Fibroblast of skin of right quadriceps (primary cell): ENCODE measurements around the gene C9orf40.
A peak's percentile ranks its signal among the peaks of the same experiment; 100 is the strongest.

Experiments used
- DNase-seq: peaks from one replicate; pipeline ENCODE4 v3.0.0-alpha.2; 2013

C9orf40 gene

GRCh38 chr9:74952201-74953151, at the start of gene C9orf40:
Gene C9orf40, minus strand, starts transcription at chr9:74952912. Its CDS starts 301 bp downstream, at chr9:74952611.
- peak; percentile 84 for DNase-seq

DNA sequence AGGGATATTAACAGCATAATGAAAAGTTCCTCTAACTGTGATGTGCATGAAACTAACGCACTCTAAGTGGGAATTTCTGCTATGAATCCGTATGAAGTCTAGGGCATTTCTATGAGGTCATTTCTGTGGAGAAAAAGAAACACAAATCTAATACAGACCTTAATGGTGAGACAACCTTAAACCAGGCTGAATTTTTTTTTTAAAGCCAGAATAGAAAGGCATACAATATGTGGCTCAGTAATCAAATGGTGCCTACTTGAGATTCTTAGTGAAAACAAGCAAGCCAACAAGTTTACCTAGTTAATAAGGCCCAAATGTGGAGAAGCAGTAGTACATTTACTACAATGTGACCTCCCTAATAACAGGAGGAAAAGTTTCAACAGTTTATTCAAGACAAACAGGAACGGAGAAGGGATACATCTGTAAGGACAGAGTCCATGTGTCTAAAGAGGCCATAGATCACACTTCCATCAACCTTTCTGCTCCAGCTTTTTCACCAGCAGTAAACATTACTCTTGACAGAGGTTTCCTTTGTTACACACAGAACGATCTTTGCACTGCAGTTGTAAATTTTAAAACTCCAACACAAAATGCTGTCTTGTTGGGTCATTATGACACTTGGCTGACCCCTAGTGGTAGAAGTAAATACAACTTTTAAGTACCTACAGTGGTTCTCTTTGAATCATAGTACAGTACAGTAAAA, 49.2 kb upstream of the C9orf40 start:
- peak; percentile 78 for DNase-seq

GRCh38 chr9:75000835-75001234, 48.1 kb upstream of the C9orf40 start:
- no peak for DNase-seq

- DNase-seq: no peak
Observed at GRCh38 chr9:74985041-74985440, 32.3 kb upstream of the C9orf40 start.

GRCh38 chr9:74983709-74984108, 31.0 kb upstream of the C9orf40 start:
- DNase-seq: no peak

DNA sequence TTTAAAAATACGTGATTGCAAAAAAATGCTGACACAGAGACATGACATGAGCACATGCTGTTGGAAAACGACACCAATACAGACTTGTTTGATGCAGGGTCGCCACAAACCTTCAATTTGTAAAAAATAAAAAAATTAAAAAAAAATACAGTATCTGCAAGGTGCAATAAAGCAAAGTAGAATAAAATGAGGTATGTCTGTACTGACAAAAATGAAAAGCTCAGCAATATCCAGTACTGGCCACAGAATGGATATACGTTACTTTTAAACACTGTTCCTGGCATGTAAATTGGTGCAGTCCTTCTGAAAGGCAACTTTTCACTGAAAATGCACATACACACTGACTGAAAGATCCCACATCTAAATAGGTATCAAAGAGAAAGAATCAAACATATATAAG, 27.1 kb upstream of the C9orf40 start:
- DNase-seq: no peak

- no peak for DNase-seq
Observed at GRCh38 chr9:74977287-74977686, 24.6 kb upstream of the C9orf40 start.

DNA sequence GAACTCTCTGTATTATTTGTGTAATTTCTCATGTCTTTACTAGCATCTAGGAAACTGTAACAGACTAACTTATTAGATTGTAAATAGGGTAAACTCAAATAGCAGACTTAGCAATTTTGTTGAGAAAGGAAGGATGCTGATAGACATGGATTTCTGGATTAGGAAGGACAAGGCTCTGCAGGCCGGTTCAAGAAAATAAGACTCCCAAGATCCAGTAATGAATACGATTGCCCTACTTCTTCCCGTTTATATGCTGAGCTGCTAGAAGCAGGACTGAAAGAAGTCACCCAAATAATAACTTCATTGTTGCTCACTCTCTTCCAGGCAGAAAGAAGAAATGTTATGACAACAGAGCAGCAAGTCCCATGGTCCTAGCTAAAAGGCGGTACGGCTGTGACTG, 22.8 kb upstream of the C9orf40 start:
- no peak for DNase-seq

- DNase-seq: no peak
Observed at GRCh38 chr9:74974558-74974957, 21.8 kb upstream of the C9orf40 start.

GRCh38 chr9:74973714-74974113, 21.0 kb upstream of the C9orf40 start:
- DNase-seq: no peak

- DNase-seq: no peak
Observed at GRCh38 chr9:74963056-74963455, 10.3 kb upstream of the C9orf40 start.

GRCh38 chr9:74961496-74961895, 8.8 kb upstream of the C9orf40 start:
- no peak for DNase-seq

- DNase-seq: peak; percentile 49
Observed at GRCh38 chr9:74960561-74960960, 7.8 kb upstream of the C9orf40 start.

DNA sequence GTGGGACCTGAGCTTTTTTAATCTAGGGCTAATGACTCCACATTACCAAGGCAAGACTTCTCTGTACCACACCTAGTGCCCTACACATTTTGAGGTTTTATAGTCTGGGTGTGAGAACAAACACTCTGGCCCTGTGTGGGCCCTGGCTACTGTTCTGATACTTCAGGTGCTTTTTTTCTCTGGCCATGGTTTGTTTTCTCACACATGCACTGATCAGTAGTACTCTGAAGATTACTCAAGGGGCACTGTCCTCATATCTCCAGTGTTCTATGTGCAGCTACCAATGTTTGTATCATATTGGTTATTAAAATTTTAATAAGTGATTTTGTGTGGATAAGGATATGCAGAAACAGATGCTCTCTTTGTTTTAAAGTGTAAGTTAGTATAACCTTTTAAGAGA, 5.9 kb upstream of the C9orf40 start:
- no peak for DNase-seq

- peak; percentile 67 for DNase-seq
Observed at GRCh38 chr9:74953235-74953751, 581 bp upstream of the C9orf40 start.

DNA sequence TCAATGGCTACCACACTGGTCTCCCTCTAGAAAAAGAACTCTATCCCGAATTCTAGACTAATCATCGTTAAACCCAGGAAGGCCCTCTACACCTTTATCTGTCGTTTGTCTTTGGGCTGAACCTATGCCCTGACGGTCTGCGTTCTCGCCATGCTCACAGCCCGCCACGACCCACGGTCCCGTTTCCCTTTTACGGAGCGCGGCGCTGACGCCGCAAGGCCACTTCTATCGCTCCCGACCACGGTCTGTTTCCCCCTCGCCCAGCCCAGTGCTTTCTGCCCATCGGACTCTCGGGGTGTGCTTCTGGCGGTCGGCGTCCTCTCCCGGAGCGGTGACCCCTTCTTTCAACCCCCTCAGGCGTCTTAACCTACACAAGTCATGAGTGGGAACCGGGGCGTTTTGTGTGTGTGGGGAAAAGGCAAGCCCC, 974 bp downstream of the C9orf40 start:
- DNase-seq: peak; percentile 19

GRCh38 chr9:74951107-74951720, 1.5 kb downstream of the C9orf40 start:
- no peak for DNase-seq

GRCh38 chr9:74949859-74950855, 2.6 kb downstream of the C9orf40 start:
- DNase-seq: peak; percentile 17

DNA sequence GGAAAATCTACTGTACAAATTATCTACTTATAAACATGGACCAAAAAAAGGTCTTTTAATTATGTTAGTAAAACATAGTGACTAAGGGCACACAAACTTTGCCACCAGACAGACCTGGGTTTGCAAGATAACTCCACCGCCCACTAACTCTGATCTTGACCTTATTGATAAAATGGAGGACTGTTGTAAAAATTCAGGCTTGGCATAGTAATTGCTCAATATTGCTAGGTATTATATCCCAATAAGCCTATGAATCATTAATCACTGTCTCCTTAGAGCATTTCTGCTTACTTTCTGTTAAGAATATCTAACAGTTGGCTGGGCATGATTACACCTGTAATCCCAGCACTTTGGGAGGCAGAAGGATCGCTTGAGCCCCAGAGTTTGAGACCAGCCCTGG, 3.8 kb downstream of the C9orf40 start:
- DNase-seq: no peak

DNA sequence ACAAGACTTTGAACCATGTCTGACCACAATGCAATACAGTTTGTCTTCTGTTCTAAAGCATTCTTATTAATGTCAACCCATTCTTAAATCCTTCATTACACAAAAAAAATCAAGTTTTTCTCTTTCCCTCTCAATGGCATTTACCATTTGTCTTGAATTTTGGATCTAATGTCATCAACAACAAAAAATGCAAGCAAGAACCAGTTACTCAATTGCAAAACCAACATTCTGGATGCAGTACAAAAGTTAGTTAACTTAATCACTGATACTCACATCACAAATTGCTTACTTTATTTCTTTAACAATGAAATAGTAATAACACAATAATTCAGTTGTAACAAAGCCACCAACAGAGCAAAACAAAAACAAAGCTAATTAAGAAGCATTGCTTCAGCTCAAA, 6.0 kb downstream of the C9orf40 start:
- DNase-seq: no peak

- no peak for DNase-seq
Observed at GRCh38 chr9:74942801-74943200, 9.9 kb downstream of the C9orf40 start.

- peak; percentile 22 for DNase-seq
Observed at GRCh38 chr9:74940600-74940999, 12.1 kb downstream of the C9orf40 start.
